Activated CD8-positive, alpha-beta memory T cell treated with anti-CD3 and anti-CD28 coated beads for 48 hours (primary cell): ENCODE results near the gene LHPP.

Experiments used
- DNase-seq, 3 experiments: peaks; one replicate each; pipeline ENCODE4 v3.0.0-alpha.2; 2020; ENCODE audit warnings: low read depth in 2 of 3, low spot score in 2 of 3

The LHPP gene

DNA sequence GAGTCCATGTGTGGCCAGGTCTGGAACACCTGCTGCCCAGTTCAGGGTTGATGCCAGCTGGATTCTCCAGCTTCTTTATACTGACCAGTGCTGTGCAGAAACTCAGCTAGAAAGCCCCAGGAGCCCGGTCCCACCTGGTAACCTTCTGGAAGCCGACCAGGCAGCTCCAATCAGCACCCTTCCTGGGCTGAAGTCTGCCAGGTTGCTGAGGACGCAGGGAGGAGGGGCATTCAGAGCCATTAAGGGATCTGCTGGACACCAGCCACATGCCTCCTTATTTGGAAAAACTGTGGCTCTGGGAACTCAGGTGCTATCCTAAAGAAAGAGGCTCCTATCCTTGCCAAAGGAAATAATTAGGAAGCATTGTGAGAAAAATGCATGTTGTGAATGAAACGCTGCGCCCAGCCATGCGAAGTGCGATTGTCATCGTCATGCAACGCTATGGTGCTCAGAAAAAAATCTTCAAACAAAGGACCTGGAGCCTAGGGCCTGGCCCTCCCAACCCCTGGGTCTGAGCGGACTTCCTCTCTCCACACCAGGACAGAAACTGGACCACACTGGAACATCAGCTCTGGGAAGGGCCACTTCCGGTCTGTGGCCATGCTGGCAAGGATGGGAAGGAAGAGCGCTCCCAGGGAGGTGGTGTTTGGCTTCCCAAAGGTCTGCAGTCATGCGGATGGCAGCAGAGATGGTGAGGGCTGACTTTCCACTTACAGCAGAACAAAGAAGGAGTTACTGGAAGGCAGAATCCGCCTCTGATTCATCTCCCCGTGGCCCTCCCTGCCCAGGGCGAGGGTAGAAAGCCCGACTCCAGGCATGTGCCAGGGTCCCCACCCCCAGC lies 192.4 kb downstream of the LHPP start:
- no peak for DNase-seq

DNA sequence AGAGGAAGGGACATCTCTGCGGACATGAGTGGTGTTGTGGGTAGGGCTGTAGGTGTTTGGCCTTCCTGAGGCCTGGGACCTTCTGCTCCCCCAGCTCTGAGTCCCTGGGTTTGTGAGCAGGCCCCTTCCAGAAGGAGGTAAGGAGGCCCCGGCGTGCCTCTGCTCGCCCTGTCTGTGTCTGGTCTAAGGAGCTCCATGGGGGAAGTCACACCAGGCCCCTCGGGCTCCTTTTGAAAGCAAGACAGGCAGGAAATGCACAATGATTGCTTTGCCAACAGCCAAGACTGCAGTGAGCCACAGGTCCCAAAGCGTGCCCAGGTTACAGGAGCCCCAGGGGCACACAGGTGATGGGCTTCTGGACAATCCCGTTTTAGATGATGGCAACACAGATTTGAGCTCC lies 193.1 kb downstream of the LHPP start:
- DNase-seq: no peak

DNA sequence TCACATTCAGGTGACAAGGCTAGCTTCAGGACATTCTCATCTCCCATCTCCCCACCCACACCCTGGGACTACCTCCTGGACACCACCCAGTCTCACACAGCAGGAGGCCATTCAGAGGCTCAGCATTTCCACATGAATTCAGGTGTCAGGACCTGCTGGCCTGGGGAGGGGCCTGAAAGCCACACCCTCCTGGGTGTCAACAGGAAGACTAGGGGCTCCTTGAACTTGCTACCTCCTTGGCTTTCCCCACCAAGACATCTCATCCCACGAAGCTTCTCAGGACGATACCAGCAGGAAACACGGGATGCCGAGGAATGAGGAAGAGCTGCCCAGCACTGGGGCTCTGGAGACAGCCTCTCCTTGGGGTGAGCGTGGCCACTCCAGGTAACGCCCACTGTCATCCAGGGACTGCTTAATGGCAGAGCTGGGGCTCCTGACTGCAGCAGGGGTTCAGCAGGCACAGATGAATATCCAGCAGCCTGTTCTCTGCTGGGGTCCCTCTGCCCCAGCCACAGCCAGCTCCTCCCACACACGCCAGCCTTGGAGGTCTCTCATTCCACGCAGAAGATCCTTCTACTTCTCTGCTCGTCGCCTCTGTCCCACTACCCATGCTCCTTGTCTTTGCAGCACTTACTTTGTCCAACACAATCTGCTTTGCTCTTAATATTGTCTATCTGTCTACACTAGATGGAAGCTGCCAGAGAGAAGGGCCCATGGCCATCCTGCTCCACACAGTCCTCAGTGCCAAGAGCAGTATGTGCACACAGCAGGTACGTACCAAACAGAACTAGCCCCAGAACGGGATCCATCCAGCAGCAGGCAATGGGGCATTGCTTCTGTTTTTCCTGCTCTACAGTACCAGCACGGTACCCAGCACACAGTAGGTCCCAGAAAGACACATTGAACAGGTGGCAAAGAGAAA lies 193.8 kb downstream of the LHPP start:
- no peak for DNase-seq

- no peak for DNase-seq
Observed at GRCh38 chr10:124656113-124656490, 194.5 kb downstream of the LHPP start.

GRCh38 chr10:124656541-124656940 lies 194.9 kb downstream of the LHPP start:
- DNase-seq: no peak

- DNase-seq: no peak
Observed at GRCh38 chr10:124657806-124658205, 196.2 kb downstream of the LHPP start.

- no peak for DNase-seq
Observed at GRCh38 chr10:124658591-124659242, 197.1 kb downstream of the LHPP start.

DNA sequence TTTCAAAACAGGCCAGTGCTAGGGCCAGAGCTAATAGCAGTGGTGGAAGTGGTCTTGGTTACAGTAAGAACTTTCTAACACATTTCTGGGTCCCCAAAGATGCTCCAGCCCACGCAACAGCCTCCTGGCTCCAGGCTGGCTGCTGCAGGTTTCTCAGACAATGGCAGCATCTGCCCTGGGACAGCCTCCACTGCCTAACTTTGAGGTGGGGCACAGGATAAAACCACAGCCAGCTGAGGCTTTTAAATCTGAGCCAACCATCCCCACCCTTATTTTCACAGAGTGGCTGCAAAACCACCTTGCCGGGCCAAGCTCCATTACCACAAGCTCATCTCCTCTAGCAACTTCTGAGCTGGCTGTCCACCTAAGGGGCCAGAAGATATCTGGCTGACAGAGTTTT lies 197.8 kb downstream of the LHPP start:
- no peak for DNase-seq

DNA sequence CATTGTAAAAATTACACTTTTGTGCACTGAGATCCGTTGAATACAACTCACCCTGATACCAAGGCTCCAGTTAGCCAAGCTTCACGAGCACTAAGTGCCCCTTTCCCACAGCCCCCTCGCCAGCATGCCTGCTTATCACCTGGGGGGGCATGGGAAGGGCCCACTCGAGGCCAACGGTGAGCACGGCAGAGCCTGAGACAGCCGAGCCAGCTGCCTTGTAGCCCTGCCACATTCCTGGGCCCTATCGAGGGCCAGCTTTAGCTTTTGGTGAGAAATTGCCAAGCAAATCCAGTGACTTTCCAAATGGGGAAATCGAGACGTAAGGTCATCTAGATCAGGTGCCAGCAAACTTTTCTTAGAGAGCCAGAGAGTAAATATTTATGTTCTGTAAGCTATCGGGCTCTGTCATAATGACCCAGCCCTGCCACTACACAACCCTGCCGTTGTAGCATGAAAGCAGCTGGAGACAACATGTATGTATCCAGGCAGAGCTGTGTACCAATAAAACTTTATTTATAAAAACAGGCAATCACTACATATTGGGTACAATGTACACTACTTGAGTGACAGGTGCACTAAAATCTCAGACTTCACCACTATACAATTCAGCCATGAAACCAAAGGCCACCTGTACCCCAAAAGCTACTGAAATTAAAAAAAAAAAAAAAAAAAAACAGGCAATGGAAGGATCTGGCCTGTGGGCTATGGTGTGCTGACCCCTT lies 198.9 kb downstream of the LHPP start:
- DNase-seq: no peak

GRCh38 chr10:124661660-124662180 lies 200.1 kb downstream of the LHPP start:
- no peak for DNase-seq

DNA sequence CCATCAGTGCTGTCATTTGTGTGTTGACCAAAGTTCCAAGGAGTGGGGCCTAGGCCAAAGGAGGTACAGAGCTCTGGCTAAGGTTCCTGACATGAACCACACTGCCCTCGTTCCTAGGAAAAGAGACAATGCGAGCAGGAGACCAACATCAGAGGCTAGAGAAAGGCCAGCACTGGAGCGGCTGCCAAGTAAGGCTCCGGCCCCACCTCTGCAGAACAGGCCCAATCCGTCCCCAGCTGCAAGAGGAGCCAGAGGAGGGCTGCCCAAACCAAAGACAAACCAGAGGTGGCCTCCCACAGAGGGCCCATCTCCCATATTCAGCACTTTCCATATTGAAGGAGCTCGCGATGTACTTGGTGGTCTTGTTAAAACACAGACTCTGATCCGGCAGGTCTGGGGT lies 201.6 kb downstream of the LHPP start:
- no peak for DNase-seq
